ENCODE measurements around the gene ATG4C. TPM values are rescaled to one million over a fixed set of nuclear protein-coding genes. Genes with fewer than 3 reads are reported as not detected.
"Not testable (repeated sequence)": the region's sequence is repeated elsewhere in the genome, so short reads cannot be mapped to it uniquely, and the experiment has no call there.

The ATG4C gene
- total RNA-seq, 1 donor from 2014 or later, result 10.5 TPM

DNA sequence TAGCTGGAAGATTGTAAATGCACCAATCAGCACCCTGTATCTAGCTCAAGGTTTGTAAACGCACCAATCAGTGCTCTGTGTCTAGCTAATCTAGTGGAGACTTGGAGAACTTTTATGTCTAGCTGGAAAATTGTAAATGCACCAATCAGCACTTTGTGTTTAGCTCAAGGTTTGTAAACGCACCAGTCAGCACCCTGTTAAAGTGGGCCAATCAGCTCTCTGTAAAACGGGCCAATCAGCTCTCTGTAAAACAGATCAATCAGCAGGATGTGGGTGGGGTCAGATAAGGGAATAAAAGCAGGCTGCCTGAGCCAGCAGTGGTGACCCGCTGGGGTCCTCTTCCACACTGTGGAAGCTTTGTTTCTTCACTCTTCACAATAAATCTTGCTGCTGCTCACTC lies 21.9 kb upstream of the ATG4C start:
- not testable (repeated sequence) for H3K9me3 Mint-ChIP-seq (ENCODE audit: unreplicated experiment); H3K27me3 Mint-ChIP-seq (ENCODE audit: unreplicated experiment); H3K4me1 Mint-ChIP-seq (ENCODE audit: unreplicated experiment); H3K4me3 Mint-ChIP-seq (ENCODE audit: unreplicated experiment); H3K27ac Mint-ChIP-seq (ENCODE audit: unreplicated experiment); H3K36me3 Mint-ChIP-seq (ENCODE audit: unreplicated experiment); DNase-seq (ENCODE audit: extremely low spot score, unreplicated experiment)

- Mint-ChIP-seq H3K27ac (ENCODE audit: unreplicated experiment) (no peak overlapping the region), H3K36me3 (ENCODE audit: unreplicated experiment) (no peaks in the 10 kb centered on the region), H3K4me1 (ENCODE audit: unreplicated experiment) (no peaks in the 10 kb centered on the region), H3K27me3 (ENCODE audit: unreplicated experiment) (peaks cover 7% of the 10 kb centered on the region), H3K9me3 (ENCODE audit: unreplicated experiment) (peaks cover 6% of the 10 kb centered on the region), H3K4me3 (ENCODE audit: unreplicated experiment) (no peak overlapping the region)
- no peak for TF ChIP-seq CTCF (IDR thresholded peaks at IDR 0.05)
- DNase-seq (ENCODE audit: extremely low spot score, unreplicated experiment), result no peak
These were observed 18.0 kb upstream of the ATG4C start for GRCh38 chr1:62765981-62766380.

- H3K36me3 Mint-ChIP-seq (ENCODE audit: unreplicated experiment); H3K27me3 Mint-ChIP-seq (ENCODE audit: unreplicated experiment); DNase-seq (ENCODE audit: extremely low spot score, unreplicated experiment); H3K4me1 Mint-ChIP-seq (ENCODE audit: unreplicated experiment); H3K4me3 Mint-ChIP-seq (ENCODE audit: unreplicated experiment); H3K27ac Mint-ChIP-seq (ENCODE audit: unreplicated experiment): not testable (repeated sequence)
- H3K9me3 Mint-ChIP-seq (ENCODE audit: unreplicated experiment), result peaks cover 16% of the 10 kb centered on the region
These were observed 15.4 kb upstream of the ATG4C start for GRCh38 chr1:62768551-62768950.

DNA sequence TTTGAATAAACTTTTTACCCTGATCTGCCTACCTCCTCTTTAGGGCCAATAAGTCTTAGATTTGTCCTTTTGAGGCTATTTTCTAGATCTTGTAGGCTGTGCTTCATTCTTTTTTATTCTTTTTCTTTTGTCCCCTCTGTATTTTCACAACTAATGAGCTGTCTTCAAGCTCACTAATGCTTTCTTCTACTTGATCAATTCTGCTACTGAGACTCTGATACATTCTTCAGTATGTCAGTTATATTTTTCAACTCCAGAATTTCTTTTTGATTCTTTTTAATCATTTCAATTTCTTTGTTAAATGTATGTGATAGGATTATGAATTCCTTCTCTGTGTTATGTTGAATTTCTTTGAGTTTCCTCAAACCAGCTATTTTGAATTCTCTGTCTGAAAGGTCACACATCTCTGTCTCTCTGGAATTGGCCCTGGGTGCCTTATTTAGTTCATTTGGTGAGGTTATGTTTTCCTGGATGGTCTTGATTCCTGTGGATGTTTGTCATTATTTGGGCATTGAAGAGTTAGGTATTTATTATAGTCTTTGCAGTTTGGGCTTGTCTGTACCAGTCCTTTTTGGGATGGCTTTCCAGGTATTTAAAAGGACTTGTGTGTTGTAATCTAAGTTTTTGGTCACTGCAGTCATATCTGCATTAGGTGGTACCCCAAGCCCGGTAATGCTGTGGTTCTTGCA lies 11.2 kb upstream of the ATG4C start:
- H3K27ac Mint-ChIP-seq (ENCODE audit: unreplicated experiment), result no peak overlapping the region
- no peaks in the 10 kb centered on the region for H3K4me1 Mint-ChIP-seq (ENCODE audit: unreplicated experiment)
- H3K4me3 Mint-ChIP-seq (ENCODE audit: unreplicated experiment), result no peak overlapping the region
- H3K9me3 Mint-ChIP-seq (ENCODE audit: unreplicated experiment), result peaks cover 16% of the 10 kb centered on the region
- H3K36me3 Mint-ChIP-seq (ENCODE audit: unreplicated experiment), result no peaks in the 10 kb centered on the region
- H3K27me3 Mint-ChIP-seq (ENCODE audit: unreplicated experiment), result peaks cover 8% of the 10 kb centered on the region
- TF ChIP-seq CTCF (IDR thresholded peaks at IDR 0.05), result no peak
- no peak for DNase-seq (ENCODE audit: extremely low spot score, unreplicated experiment)

DNA sequence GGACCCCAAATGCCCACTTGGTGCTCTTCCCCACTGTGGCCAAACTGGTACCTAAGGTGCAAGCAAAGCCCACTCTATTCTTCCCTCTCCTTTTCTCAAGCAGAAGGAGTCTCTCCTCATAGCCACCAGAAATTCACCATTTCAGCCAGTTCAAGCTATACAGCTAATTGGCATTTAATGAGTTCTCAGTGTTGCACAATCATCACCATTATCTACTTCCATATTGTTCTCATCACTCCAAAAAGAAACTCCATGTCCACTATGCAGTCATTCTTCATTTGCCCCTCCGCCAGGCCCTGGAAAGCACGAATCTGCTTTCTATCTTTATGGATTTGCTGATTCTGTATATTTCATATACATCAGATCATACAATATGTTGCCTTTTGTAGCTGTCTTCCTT lies 9.9 kb upstream of the ATG4C start:
- no peak overlapping the region for H3K4me3 Mint-ChIP-seq (ENCODE audit: unreplicated experiment)
- no peaks in the 10 kb centered on the region for H3K4me1 Mint-ChIP-seq (ENCODE audit: unreplicated experiment)
- no peak for DNase-seq (ENCODE audit: extremely low spot score, unreplicated experiment)
- no peaks in the 10 kb centered on the region for H3K36me3 Mint-ChIP-seq (ENCODE audit: unreplicated experiment)
- peaks cover 16% of the 10 kb centered on the region for H3K27me3 Mint-ChIP-seq (ENCODE audit: unreplicated experiment)
- TF ChIP-seq CTCF (IDR thresholded peaks at IDR 0.05), result no peak
- no peak overlapping the region for H3K27ac Mint-ChIP-seq (ENCODE audit: unreplicated experiment)
- H3K9me3 Mint-ChIP-seq (ENCODE audit: unreplicated experiment), result peaks cover 16% of the 10 kb centered on the region

GRCh38 chr1:62774971-62775595 lies 8.8 kb upstream of the ATG4C start:
- no peak for TF ChIP-seq CTCF (IDR thresholded peaks at IDR 0.05)
- Mint-ChIP-seq H3K4me1 (ENCODE audit: unreplicated experiment) (no peaks in the 10 kb centered on the region), H3K36me3 (ENCODE audit: unreplicated experiment) (no peaks in the 10 kb centered on the region), H3K27ac (ENCODE audit: unreplicated experiment) (no peak overlapping the region), H3K4me3 (ENCODE audit: unreplicated experiment) (no peak overlapping the region), H3K27me3 (ENCODE audit: unreplicated experiment) (peaks cover 26% of the 10 kb centered on the region), H3K9me3 (ENCODE audit: unreplicated experiment) (peaks cover 15% of the 10 kb centered on the region)
- DNase-seq (ENCODE audit: extremely low spot score, unreplicated experiment), result no peak
